ENCODE data around the gene CLDN25.

Gene CLDN25

GRCh38 chr11:113806406-113806805, 26.8 kb downstream of the CLDN25 start:
- no peak for FAIRE-seq
- peak; percentile 50 for DNase-seq (ENCODE audit: low spot score)

- DNase-seq (ENCODE audit: low spot score) (no peak), FAIRE-seq (peak; percentile 86)
These were observed 29.3 kb downstream of the CLDN25 start for GRCh38 chr11:113808931-113809330.

GRCh38 chr11:113814181-113814580, 34.6 kb downstream of the CLDN25 start:
- FAIRE-seq (no peak), DNase-seq (ENCODE audit: low spot score) (no peak)

GRCh38 chr11:113817162-113817561, 37.6 kb downstream of the CLDN25 start:
- FAIRE-seq (no peak), DNase-seq (ENCODE audit: low spot score) (no peak)

- no peak for DNase-seq (ENCODE audit: low spot score)
- FAIRE-seq: no peak
These were observed 38.0 kb downstream of the CLDN25 start for GRCh38 chr11:113817626-113818025.

- FAIRE-seq: no peak
- DNase-seq (ENCODE audit: low spot score): no peak
These were observed 38.8 kb downstream of the CLDN25 start for GRCh38 chr11:113818426-113818825.

- FAIRE-seq (no peak), DNase-seq (ENCODE audit: low spot score) (no peak)
These were observed 47.9 kb downstream of the CLDN25 start for GRCh38 chr11:113827477-113827876.

- DNase-seq (ENCODE audit: low spot score) (no peak), FAIRE-seq (no peak)
These were observed 48.6 kb downstream of the CLDN25 start for GRCh38 chr11:113828191-113828590.

GRCh38 chr11:113829751-113830150, 50.2 kb downstream of the CLDN25 start:
- DNase-seq (ENCODE audit: low spot score) (no peak), FAIRE-seq (no peak)
